K562 (cell line): Measurements from ENCODE around the gene LHCGR. TPM values are rescaled to one million over a fixed set of nuclear protein-coding genes. Genes with fewer than 3 reads are reported as not detected.

Experiments used
- ATAC-seq: fragments of 200-7000 bp; cut with Tn5 transposase; 3 replicates; pipeline ENCODE4 v1.9.1; 2020; ENCODE audit warnings: moderate library complexity
- BruUV-seq: library from RNA; stranded (reverse); fragments of 400-500 nt; replicated peaks from 2 replicates; lab custom pipeline; 2021; lab: Mats Ljungman, UMichigan
- CTCF ChIA-PET: fragments of 300-600 bp; formaldehyde crosslinking; extraction: SDS; loops from one replicate; lab custom pipeline; 2021; ENCODE audit warnings: low intra/inter-chr PET ratio; lab: Yijun Ruan, JAX
- POLR2A ChIA-PET: fragments of 300-600, 350-650 bp; sonication (Branson Sonifier 250); formaldehyde crosslinking; extraction: SDS; loops from one replicate; lab custom pipeline; 2021; ENCODE audit warnings: antibody characterized with exemption, inconsistent platforms; lab: Yijun Ruan, JAX
- DNase-seq, 4 experiments: peaks; one replicate each; pipeline versions ENCODE4 v3.0.0 to v3.0.0-alpha.2; 2011 to 2018; ENCODE audit warnings: low spot score in 3 of 4, mixed read lengths in 3 of 4; ENCODE audit errors: extremely low read depth in 1 of 4
- FAIRE-seq: peaks from 2 replicates; lab custom pipeline; 2011; peaks lifted over from hg19 to GRCh38; lab: Jason Lieb, UNC
- H2AFZ ChIP-seq: 2 replicates; pipeline ENCODE4 v1.6.0; 2011; ENCODE audit warnings: low read depth, low read length, control low read depth, inconsistent platforms
- H3K27ac ChIP-seq: fragments of 200-600 bp; 3 replicates; pipeline ENCODE4 v1.8.0; 2011; ENCODE audit warnings: low read depth, mild to moderate bottlenecking, control low read depth, inconsistent platforms, low read length, moderate library complexity, mixed read lengths; ENCODE audit errors: extremely low read depth
- H3K27me3 ChIP-seq, 2 experiments: fragments of 300-600 bp in 1 of 2; 2 replicates in 1 of 2; 3 replicates in 1 of 2; pipeline versions ENCODE4 v1.6.0 to v1.8.0; 2011; ENCODE audit warnings: inconsistent platforms in 2 of 2, low read length in 2 of 2, mild to moderate bottlenecking in 1 of 2, mixed read lengths in 1 of 2, moderate library complexity in 1 of 2; ENCODE audit not compliant: control insufficient read depth in 2 of 2, insufficient read depth in 2 of 2
- H3K36me3 ChIP-seq: fragments of 300-600 bp; 3 replicates; pipeline ENCODE4 v1.8.0; 2011; ENCODE audit warnings: mild to moderate bottlenecking, low read length, inconsistent platforms; ENCODE audit not compliant: control insufficient read depth, insufficient read depth
- H3K4me1 ChIP-seq, 2 experiments: fragments of 200-600 bp in 1 of 2; replicated peaks in 1 of 2; 2 replicates in 1 of 2; 3 replicates in 1 of 2; pipeline versions ENCODE4 v1.5.1 to v1.8.0; 2011; ENCODE audit warnings: inconsistent platforms in 2 of 2, low read length in 2 of 2, mild to moderate bottlenecking in 1 of 2, mixed read lengths in 1 of 2, moderate library complexity in 1 of 2; ENCODE audit not compliant: control insufficient read depth in 2 of 2, insufficient read depth in 2 of 2
- H3K4me2 ChIP-seq: 2 replicates; pipeline ENCODE4 v1.6.1; 2011; ENCODE audit warnings: low read length, control low read depth, inconsistent platforms, mixed read lengths; ENCODE audit not compliant: insufficient read depth
- H3K4me3 ChIP-seq: fragments of 200-600 bp; sonication (generic), shearing (Covaris generic); 2 replicates; pipeline ENCODE4 v1.5.1; 2016; ENCODE audit warnings: control low read depth, inconsistent platforms
- H3K79me2 ChIP-seq: fragments of 200-600 bp; 3 replicates; pipeline ENCODE4 v1.8.0; 2011; ENCODE audit warnings: low read length, inconsistent platforms; ENCODE audit not compliant: control insufficient read depth, insufficient read depth
- H3K9ac ChIP-seq, 2 experiments: 2 replicates each; pipeline versions ENCODE4 v1.6.0 to v1.6.1; 2011; ENCODE audit warnings: low read depth in 2 of 2, low read length in 2 of 2, control low read depth in 1 of 2, inconsistent platforms in 1 of 2, mild to moderate bottlenecking in 1 of 2, mixed read lengths in 1 of 2; ENCODE audit not compliant: insufficient read depth in 1 of 2
- H3K9me1 ChIP-seq: one replicate; pipeline ENCODE4 v1.6.0; 2011; ENCODE audit warnings: inconsistent platforms, mild to moderate bottlenecking, low read length, moderate library complexity; ENCODE audit not compliant: control insufficient read depth, insufficient read depth
- H3K9me3 ChIP-seq: replicated peaks from 2 replicates; pipeline ENCODE4 v1.5.1; 2011; ENCODE audit warnings: low read depth, low read length, inconsistent platforms; ENCODE audit not compliant: control insufficient read depth, insufficient read depth
- H4K20me1 ChIP-seq: replicated peaks from 2 replicates; pipeline ENCODE4 v1.6.1; 2011; ENCODE audit warnings: low read length, inconsistent platforms, mixed read lengths; ENCODE audit not compliant: control insufficient read depth, insufficient read depth
- CBX2 ChIP-seq: fragments of 200-600 bp; sonication (generic); IDR thresholded peaks from one replicate; pipeline ENCODE4 v1.6.1; 2012; ENCODE audit warnings: mild to moderate bottlenecking, low read length, inconsistent platforms; ENCODE audit not compliant: insufficient read depth, poor library complexity, severe bottlenecking
- JUND ChIP-seq, 2 experiments: IDR thresholded peaks; 2 replicates in 1 of 2; 3 replicates in 1 of 2; pipeline ENCODE4 v1.6.1; 2011; ENCODE audit warnings: borderline replicate concordance in 2 of 2, low read depth in 2 of 2, low read length in 2 of 2, improper control_type of control experiment in 1 of 2, missing biosample characterization in 1 of 2, missing genetic modification characterization in 1 of 2, missing genetic modification reagents in 1 of 2
- LARP7 ChIP-seq: fragments of 450-650 bp; IDR thresholded peaks from 2 replicates; pipeline ENCODE4 v1.6.1; 2016
- MYC ChIP-seq, 2 experiments: fragments of 250-450 bp in 1 of 2; sonication (Bioruptor Pico) in 1 of 2; IDR thresholded peaks; 2 replicates each; pipeline versions ENCODE4 v1.5.1 to v1.6.1; 2012 to 2021; ENCODE audit warnings: low read depth in 2 of 2, borderline replicate concordance in 1 of 2, improper control_type of control experiment in 1 of 2, low read length in 1 of 2, mild to moderate bottlenecking in 1 of 2, moderate library complexity in 1 of 2
- NCOA4 ChIP-seq: fragments of 450-650 bp; IDR thresholded peaks from 2 replicates; pipeline ENCODE4 v1.6.1; 2018; ENCODE audit warnings: mild to moderate bottlenecking; ENCODE audit not compliant: partially characterized antibody
- POLR3G ChIP-seq: IDR thresholded peaks from 2 replicates; pipeline ENCODE4 v1.6.1; 2011; ENCODE audit not compliant: insufficient read length, insufficient replicate concordance; ENCODE audit errors: extremely low read depth
- PPARD ChIP-seq: fragments of 250-450 bp; sonication (Bioruptor Pico); IDR thresholded peaks from 2 replicates; pipeline ENCODE4 v1.8.0; 2022; ENCODE audit warnings: inconsistent platforms, mild to moderate bottlenecking, moderate library complexity
- RFX5 ChIP-seq: IDR thresholded peaks from 2 replicates; pipeline ENCODE4 v1.6.1; 2011; ENCODE audit warnings: low read depth, mild to moderate bottlenecking, improper control_type of control experiment, low read length
- SAFB ChIP-seq: fragments of 200-400 bp; formaldehyde crosslinking; IDR thresholded peaks from 2 replicates; pipeline ENCODE4 v1.6.1; 2017; ENCODE audit warnings: low read depth, low read length, borderline replicate concordance
- SIX5 ChIP-seq, 2 experiments: IDR thresholded peaks; 2 replicates each; pipeline ENCODE4 v1.6.1; 2011; ENCODE audit warnings: low read length in 2 of 2, borderline replicate concordance in 1 of 2, low read depth in 1 of 2, mild to moderate bottlenecking in 1 of 2, moderate library complexity in 1 of 2; ENCODE audit not compliant: insufficient read depth in 1 of 2
- SREBF1 ChIP-seq: fragments of 150-350 bp; IDR thresholded peaks from 2 replicates; pipeline ENCODE4 v1.6.1; 2014; ENCODE audit warnings: antibody characterized with exemption, low read depth, low read length, borderline replicate concordance
- TFE3 ChIP-seq: fragments of 450-650 bp; formaldehyde crosslinking; IDR thresholded peaks from 2 replicates; pipeline ENCODE4 v1.4.0; 2020; ENCODE audit warnings: mild to moderate bottlenecking, mixed read lengths
- ZNF124 ChIP-seq: sonication (generic); formaldehyde crosslinking; IDR thresholded peaks from 2 replicates; pipeline ENCODE4 v1.8.1; 2022; ENCODE audit warnings: missing genetic modification reagents
- WGBS: fragments of 100-300 bp; shearing (Covaris generic); methylation state at CpG from one replicate; pipeline ENCODE4 v1.1.6; 2016; ENCODE audit warnings: low coverage, mixed read lengths; ENCODE audit not compliant: insufficient coverage; ENCODE audit errors: missing lambda C conversion rate; 5-methylcytosine and 5-hydroxymethylcytosine counted together
- in situ Hi-C: fragments of 300-500 bp; cut with MboI; formaldehyde crosslinking; loops from 4 replicates; pipeline ENCODE4 v1.15.0; 2018; ENCODE audit warnings: inconsistent platforms, mixed read lengths
- intact Hi-C: fragments of 100-400 bp; cut with micrococcal nuclease; formaldehyde crosslinking; loops from 2 replicates; pipeline ENCODE4 v1.14.2; 2022
- polyA plus RNA-seq, 8 experiments: library from polyadenylated mRNA; depleted of rRNA in 4 of 8; stranded (reverse) in 5 of 8; unstranded in 3 of 8; fragments of >200 nt; fragmentation: Nextera tagmentation in 2 of 8; fragmentation: Illumina TruSeq in 1 of 8; extraction: Ambion mirVana in 2 of 8; extraction: Trizol in 1 of 8; gene quantifications; 2 replicates each; pipeline versions ENCODE4 v1.2.1 to v1.2.3, GENCODE V29; 2011 to 2014; ENCODE audit warnings: inconsistent platforms in 1 of 8, missing spikeins in 1 of 8
- total RNA-seq, 7 experiments: library from RNA; depleted of rRNA in 6 of 7; stranded (reverse); fragments of >200 nt in 6 of 7; fragmentation: Illumina TruSeq in 2 of 7; extraction: Trizol in 2 of 7; gene quantifications; 2 replicates each; pipeline versions ENCODE4 v1.2.1 to v1.2.3, GENCODE V29; 2011 to 2021; ENCODE audit warnings: low replicate concordance in 1 of 7
- TF ChIP-seq, protein P1 (sequence below): sonication (generic); formaldehyde crosslinking; IDR thresholded peaks from 2 replicates; pipeline ENCODE4 v1.8.0; 2022; ENCODE audit warnings: missing genetic modification reagents, mild to moderate bottlenecking, borderline replicate concordance
- TF ChIP-seq, protein P2 (sequence below): sonication (generic); formaldehyde crosslinking; IDR thresholded peaks from 2 replicates; pipeline ENCODE4 v1.8.0; 2022; ENCODE audit warnings: mild to moderate bottlenecking, missing genetic modification reagents, borderline replicate concordance

The LHCGR gene
- total and polyA plus RNA-seq, 9 of the 15 experiments (the other 6 are each of a cell fraction or from before 2014, with no cell fraction given): not detected

GRCh38 chr2:48717846-48718245, 37.7 kb downstream of the LHCGR start:
- no TSS peak for BruUV-seq
- no peaks in the 10 kb centered on the region for H4K20me1 ChIP-seq
- no peak overlapping the region for H3K9ac ChIP-seq
- 0% methylated on average over 3 of the region's 3 CpGs for WGBS
- H3K27ac ChIP-seq: no peak overlapping the region
- no peaks in the 10 kb centered on the region for H3K79me2 ChIP-seq
- no peak overlapping the region for H2AFZ ChIP-seq
- no peaks in the 10 kb centered on the region for H3K36me3 ChIP-seq
- TF ChIP-seq RFX5 (no peak), SIX5 (IDR thresholded peaks at IDR 0.05; ENCODE audit: borderline replicate concordance in 1 of 2, insufficient read depth in 1 of 2, low read depth in 1 of 2, low read length in 2 of 2) (no peak), MYC (IDR thresholded peaks at IDR 0.05; ENCODE audit: low read depth, low read length) (no peak), MYC (CRISPR knock-in tag; IDR thresholded peaks at IDR 0.05; ENCODE audit: borderline replicate concordance, low read depth) (no peak), LARP7 (no peak), ZNF124 (CRISPR knock-in tag) (no peak), POLR3G (no peak), JUND (IDR thresholded peaks at IDR 0.05; ENCODE audit: borderline replicate concordance, low read depth, low read length) (no peak), JUND (tag; IDR thresholded peaks at IDR 0.05; ENCODE audit: borderline replicate concordance, low read depth, low read length) (no peak), TFE3 (no peak), NCOA4 (no peak), PPARD (CRISPR knock-in tag) (no peak), CBX2 (no peak), SAFB (no peak), SREBF1 (no peak)
- TF ChIP-seq, protein P1, sequence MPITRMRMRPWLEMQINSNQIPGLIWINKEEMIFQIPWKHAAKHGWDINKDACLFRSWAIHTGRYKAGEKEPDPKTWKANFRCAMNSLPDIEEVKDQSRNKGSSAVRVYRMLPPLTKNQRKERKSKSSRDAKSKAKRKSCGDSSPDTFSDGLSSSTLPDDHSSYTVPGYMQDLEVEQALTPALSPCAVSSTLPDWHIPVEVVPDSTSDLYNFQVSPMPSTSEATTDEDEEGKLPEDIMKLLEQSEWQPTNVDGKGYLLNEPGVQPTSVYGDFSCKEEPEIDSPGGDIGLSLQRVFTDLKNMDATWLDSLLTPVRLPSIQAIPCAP (CRISPR knock-in tag): no peak
- TF ChIP-seq, protein P2, sequence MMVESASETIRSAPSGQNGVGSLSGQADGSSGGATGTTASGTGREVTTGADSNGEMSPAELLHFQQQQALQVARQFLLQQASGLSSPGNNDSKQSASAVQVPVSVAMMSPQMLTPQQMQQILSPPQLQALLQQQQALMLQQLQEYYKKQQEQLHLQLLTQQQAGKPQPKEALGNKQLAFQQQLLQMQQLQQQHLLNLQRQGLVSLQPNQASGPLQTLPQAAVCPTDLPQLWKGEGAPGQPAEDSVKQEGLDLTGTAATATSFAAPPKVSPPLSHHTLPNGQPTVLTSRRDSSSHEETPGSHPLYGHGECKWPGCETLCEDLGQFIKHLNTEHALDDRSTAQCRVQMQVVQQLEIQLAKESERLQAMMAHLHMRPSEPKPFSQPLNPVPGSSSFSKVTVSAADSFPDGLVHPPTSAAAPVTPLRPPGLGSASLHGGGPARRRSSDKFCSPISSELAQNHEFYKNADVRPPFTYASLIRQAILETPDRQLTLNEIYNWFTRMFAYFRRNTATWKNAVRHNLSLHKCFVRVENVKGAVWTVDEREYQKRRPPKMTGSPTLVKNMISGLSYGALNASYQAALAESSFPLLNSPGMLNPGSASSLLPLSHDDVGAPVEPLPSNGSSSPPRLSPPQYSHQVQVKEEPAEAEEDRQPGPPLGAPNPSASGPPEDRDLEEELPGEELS: no peak
- in situ Hi-C loops (no loop called here), intact Hi-C loops (no loop called here)
- H3K4me1 ChIP-seq: peaks cover 0 to 21% of the 10 kb centered on the region in 2 experiments; a peak in 2 of 5 replicates
- no peak for ATAC-seq
- no peaks in the 10 kb centered on the region for H3K27me3 ChIP-seq
- FAIRE-seq: no peak
- no peak for DNase-seq
- no peaks in the 10 kb centered on the region for H3K9me3 ChIP-seq
- ChIA-PET POLR2A (interaction anchor here (0.5 kb wide), 1 partner anchor 10 kb away, joined by 3 read pairs; no protein-coding TSS in a partner anchor), CTCF (no interaction called here)
- no peak overlapping the region for H3K4me2 ChIP-seq
- no peak overlapping the region for H3K4me3 ChIP-seq
- no peaks in the 10 kb centered on the region for H3K9me1 ChIP-seq
